ENCODE measurements around the gene RGPD8.
"Not testable (repeated sequence)": the region's sequence is repeated elsewhere in the genome, so short reads cannot be mapped to it uniquely, and the experiment has no call there.

RGPD8 gene

GRCh38 chr2:112433480-112433879 is at the start of gene RGPD8:
Gene RGPD8 (minus strand): TSS chr2:112433645. CDS start chr2:112433453, 192 bp downstream.
- H3K36me3 ChIP-seq (replicated peaks; ENCODE audit: low read depth, low read length); H3K9ac ChIP-seq (ENCODE audit: low read length); H3K4me1 ChIP-seq (ENCODE audit: low read length); H3K79me2 ChIP-seq (ENCODE audit: low read length); H2AFZ ChIP-seq (ENCODE audit: low read depth, low read length); H3K27me3 ChIP-seq (ENCODE audit: low read depth, low read length); H3K27ac ChIP-seq (ENCODE audit: low read length); H4K20me1 ChIP-seq (ENCODE audit: insufficient read depth, low read length); H3K9me3 ChIP-seq (ENCODE audit: insufficient read depth, low read length); H3K4me2 ChIP-seq (ENCODE audit: low read length): not testable (repeated sequence)
- peak within 1 kb of the TSS; percentile 33; the same call in 1 of the 2 replicates for H3K4me3 ChIP-seq (ENCODE audit: low read length)

- no peak for TF ChIP-seq EZH2phosphoT487 (IDR thresholded peaks at IDR 0.05; ENCODE audit: low read depth)
- no peak for TF ChIP-seq CTCF (IDR thresholded peaks at IDR 0.05; ENCODE audit: low read depth, low read length)
- no peaks in the 10 kb centered on the region for H3K27me3 ChIP-seq (ENCODE audit: low read depth, low read length)
- no peak overlapping the region for H3K27ac ChIP-seq (ENCODE audit: low read length)
- peak overlapping the region; percentile 87 for H3K4me3 ChIP-seq (ENCODE audit: low read length)
- no peaks in the 10 kb centered on the region for H4K20me1 ChIP-seq (ENCODE audit: insufficient read depth, low read length)
- H3K4me2 ChIP-seq (ENCODE audit: low read length): peak overlapping the region; percentile 99
- H3K79me2 ChIP-seq (ENCODE audit: low read length): peaks cover 25% of the 10 kb centered on the region
- no peaks in the 10 kb centered on the region for H3K9me3 ChIP-seq (ENCODE audit: insufficient read depth, low read length)
- H3K9ac ChIP-seq (ENCODE audit: low read length): peak overlapping the region; percentile 84
- peaks cover 5% of the 10 kb centered on the region for H3K36me3 ChIP-seq (replicated peaks; ENCODE audit: low read depth, low read length)
- peaks cover 5% of the 10 kb centered on the region for H3K4me1 ChIP-seq (ENCODE audit: low read length)
- H2AFZ ChIP-seq (ENCODE audit: low read depth, low read length): peak overlapping the region; percentile 86; the same call in 1 of the 2 replicates
These were observed 49.6 kb upstream of the RGPD8 start for GRCh38 chr2:112483042-112483473.

GRCh38 chr2:112482309-112483041 is 49.0 kb upstream of the RGPD8 start:
- Histone ChIP-seq H3K4me1 (ENCODE audit: low read length) (peaks cover 5% of the 10 kb centered on the region), H3K4me2 (ENCODE audit: low read length) (peak overlapping the region; percentile 99), H3K9ac (ENCODE audit: low read length) (peak overlapping the region; percentile 84), H3K27me3 (ENCODE audit: low read depth, low read length) (no peaks in the 10 kb centered on the region), H3K27ac (ENCODE audit: low read length) (peak overlapping the region; percentile 35; the same call in 1 of the 2 replicates), H3K79me2 (ENCODE audit: low read length) (peaks cover 19% of the 10 kb centered on the region), H3K36me3 (replicated peaks; ENCODE audit: low read depth, low read length) (peaks cover 5% of the 10 kb centered on the region), H3K9me3 (ENCODE audit: insufficient read depth, low read length) (no peaks in the 10 kb centered on the region), H3K4me3 (ENCODE audit: low read length) (peak overlapping the region; percentile 87), H2AFZ (ENCODE audit: low read depth, low read length) (peak overlapping the region; percentile 86), H4K20me1 (ENCODE audit: insufficient read depth, low read length) (no peaks in the 10 kb centered on the region)
- TF ChIP-seq CTCF (IDR thresholded peaks at IDR 0.05; ENCODE audit: low read depth, low read length) (no peak), EZH2phosphoT487 (IDR thresholded peaks at IDR 0.05; ENCODE audit: low read depth) (no peak)

GRCh38 chr2:112481528-112482233 is 48.2 kb upstream of the RGPD8 start, which contains the start of gene TTL:
Gene TTL (plus strand): TSS chr2:112482156. CDS start chr2:112482345, 189 bp downstream.
- no peaks in the 10 kb centered on the region for H3K27me3 ChIP-seq (ENCODE audit: low read depth, low read length)
- no peaks in the 10 kb centered on the region for H3K9me3 ChIP-seq (ENCODE audit: insufficient read depth, low read length)
- peak within 1 kb of the TSS; percentile 85 for H3K27ac ChIP-seq (ENCODE audit: low read length)
- peaks cover 5% of the 10 kb centered on the region for H3K36me3 ChIP-seq (replicated peaks; ENCODE audit: low read depth, low read length)
- H3K9ac ChIP-seq (ENCODE audit: low read length): peak within 1 kb of the TSS; percentile 94
- H3K4me1 ChIP-seq (ENCODE audit: low read length): peaks cover 5% of the 10 kb centered on the region
- H3K79me2 ChIP-seq (ENCODE audit: low read length): peaks cover 19% of the 10 kb centered on the region
- H3K4me2 ChIP-seq (ENCODE audit: low read length): peak within 1 kb of the TSS; percentile 99
- no peaks in the 10 kb centered on the region for H4K20me1 ChIP-seq (ENCODE audit: insufficient read depth, low read length)
- peak within 1 kb of the TSS; percentile 96 for H3K4me3 ChIP-seq (ENCODE audit: low read length)
- H2AFZ ChIP-seq (ENCODE audit: low read depth, low read length): peak within 1 kb of the TSS; percentile 96
- TF ChIP-seq EZH2phosphoT487 (IDR thresholded peaks at IDR 0.05; ENCODE audit: low read depth) (no peak), CTCF (IDR thresholded peaks at IDR 0.05; ENCODE audit: low read depth, low read length) (no peak)

All from OCI-LY3 (cell line).